Measurements from ENCODE around the gene ENDOV. TPM values are rescaled to one million over a fixed set of nuclear protein-coding genes. Genes with fewer than 3 reads are reported as not detected.

Gene ENDOV
- total and polyA plus RNA-seq, 2 of the 13 experiments (the other 11 are each of a cell fraction or from before 2014, with no cell fraction given) = 15.1 to 17.1 TPM

GRCh38 chr17:80426671-80427326 is 11.8 kb downstream of the ENDOV start (continued):
- TF ChIP-seq FOXJ3 (CRISPR knock-in tag; IDR thresholded peaks at IDR 0.05; ENCODE audit: borderline replicate concordance) (no peak), TP53 (CRISPR knock-in tag; conservative IDR thresholded peaks at IDR 0.05) (no peak), ZNF318 (CRISPR knock-in tag; IDR thresholded peaks at IDR 0.05) (no peak), ZNF605 (CRISPR knock-in tag; IDR thresholded peaks at IDR 0.05) (peak; percentile 45; the same call in 1 of the 2 replicates), NCOA2 (CRISPR knock-in tag; IDR thresholded peaks at IDR 0.05) (peak; percentile 36; the same call in 1 of the 2 replicates), TBP (CRISPR knock-in tag; IDR thresholded peaks at IDR 0.05) (no peak), RELA (CRISPR knock-in tag; IDR thresholded peaks at IDR 0.05) (0 out of 2 replicates have a peak, but pooled peaks have one; percentile 71), AKAP8 (CRISPR knock-in tag; IDR thresholded peaks at IDR 0.05) (peak; percentile 39; the same call in 1 of the 2 replicates), SRSF1 (optimal IDR thresholded peaks at IDR 0.05; ENCODE audit: low read depth, low read length) (no peak), THAP8 (CRISPR knock-in tag; IDR thresholded peaks at IDR 0.05; ENCODE audit: borderline replicate concordance) (no peak), TFDP1 (CRISPR knock-in tag; IDR thresholded peaks at IDR 0.05; ENCODE audit: borderline replicate concordance) (no peak), FOXA3 (CRISPR knock-in tag; IDR thresholded peaks at IDR 0.05) (peak; percentile 15; the same call in 1 of the 2 replicates), FOXO4 (CRISPR knock-in tag; conservative IDR thresholded peaks at IDR 0.05) (no peak), TFE3 (CRISPR knock-in tag; IDR thresholded peaks at IDR 0.05) (peak; percentile 43; the same call in 1 of the 2 replicates), DDIT3 (CRISPR knock-in tag; IDR thresholded peaks at IDR 0.05) (no peak)
